GM19467 (cell line): Measurements from ENCODE around the gene TSPAN5.

Experiments
- ATAC-seq: cut with Tn5 transposase; IDR thresholded peaks from one replicate; pipeline ENCODE4 v1.9.1; 2021; ENCODE audit warnings: mild to moderate bottlenecking, moderate library complexity; ENCODE audit not compliant: unreplicated experiment

The TSPAN5 gene

GRCh38 chr4:98620087-98620784, 38.2 kb downstream of the TSPAN5 start:
- ATAC-seq = no peak

DNA sequence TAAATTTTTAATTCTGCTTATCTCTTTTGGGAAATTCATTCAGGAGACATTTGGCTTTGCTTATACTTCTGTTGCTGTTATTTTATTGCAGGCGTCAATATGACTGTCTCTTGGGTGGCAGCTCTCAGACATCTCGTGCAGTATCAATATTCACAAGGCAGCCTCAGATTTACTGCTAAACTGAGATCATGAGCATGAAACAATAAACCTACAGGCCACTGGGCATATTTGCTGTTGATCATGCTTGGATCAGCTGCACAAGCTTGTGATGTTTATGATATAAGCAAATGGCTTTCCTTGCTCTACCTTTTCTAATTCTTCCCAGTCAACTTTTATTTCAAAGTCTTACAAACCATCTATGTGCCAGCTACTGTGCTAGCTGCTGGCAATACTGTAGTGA, 39.2 kb downstream of the TSPAN5 start:
- no peak for ATAC-seq

DNA sequence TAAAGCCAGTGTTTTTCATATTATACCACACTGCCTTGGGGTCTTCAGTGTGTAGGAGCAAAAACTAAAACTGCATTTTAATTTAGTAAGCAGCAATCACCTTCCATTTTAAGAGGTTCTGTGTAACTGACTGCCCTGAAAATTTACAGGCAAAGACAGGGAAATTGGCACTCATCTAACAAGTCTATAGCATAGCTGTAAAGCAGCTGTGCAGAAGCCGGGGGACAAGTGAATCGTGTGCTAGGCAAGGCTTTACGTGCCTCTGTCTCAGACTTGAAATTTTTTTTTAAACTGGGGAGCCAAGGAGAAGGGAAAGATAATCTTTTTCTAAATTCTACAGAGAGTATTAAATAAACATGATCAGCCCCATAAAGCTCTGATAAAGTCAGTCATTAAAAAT, 39.7 kb downstream of the TSPAN5 start:
- ATAC-seq = no peak

DNA sequence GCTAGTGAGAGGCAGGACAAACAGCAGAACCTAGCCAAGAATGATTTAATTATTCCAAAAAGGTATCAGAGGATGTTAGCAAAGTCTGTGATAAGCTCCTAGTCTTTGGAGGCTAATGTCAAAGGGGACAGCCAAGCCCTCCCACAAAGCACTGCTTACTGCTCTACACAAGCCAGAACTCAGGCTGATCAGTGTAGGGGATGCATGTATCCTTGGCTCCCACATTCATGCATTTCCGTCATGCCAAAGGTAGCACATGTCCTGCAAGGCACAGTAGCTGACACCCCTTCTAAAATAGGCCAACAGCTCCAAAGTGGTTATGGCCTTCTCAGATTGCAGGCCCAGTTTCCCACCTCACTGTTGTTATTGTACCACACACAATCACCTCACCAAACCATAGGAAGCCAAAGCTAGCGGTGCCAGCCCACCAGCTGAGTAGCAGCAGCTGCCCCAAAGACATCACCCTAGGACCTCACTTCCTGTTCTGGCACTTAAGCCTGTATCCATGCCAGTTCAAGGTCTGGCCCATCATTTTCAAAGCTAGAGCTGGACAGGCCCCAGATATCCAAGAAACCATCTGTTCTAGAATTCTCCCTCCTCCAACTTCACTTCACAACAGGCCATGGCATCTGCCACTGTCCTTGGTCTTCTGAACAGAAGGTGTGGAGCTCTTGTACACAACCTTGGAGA, 40.9 kb downstream of the TSPAN5 start:
- ATAC-seq = no peak

DNA sequence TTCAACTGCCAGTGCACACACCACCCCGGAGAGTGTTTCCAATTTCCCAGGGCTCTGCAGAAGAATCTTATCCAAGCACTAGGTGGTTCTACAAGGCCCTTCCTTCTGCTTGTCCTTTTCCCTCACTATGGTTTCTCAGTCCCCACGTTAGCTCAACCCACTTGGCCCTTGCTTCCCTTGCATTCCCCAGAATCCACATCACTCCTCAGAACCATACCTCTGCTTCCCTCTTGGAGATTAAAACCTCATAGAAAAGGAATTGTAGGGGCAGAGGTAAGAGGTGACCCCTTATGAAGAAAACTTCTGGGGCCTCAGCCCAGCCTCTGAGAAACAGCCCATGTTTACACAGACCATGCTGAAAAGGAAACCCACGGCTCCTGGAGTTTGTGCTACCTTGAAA, 42.4 kb downstream of the TSPAN5 start:
- ATAC-seq = no peak

- ATAC-seq = no peak
Observed at GRCh38 chr4:98614662-98615061, 43.7 kb downstream of the TSPAN5 start.

DNA sequence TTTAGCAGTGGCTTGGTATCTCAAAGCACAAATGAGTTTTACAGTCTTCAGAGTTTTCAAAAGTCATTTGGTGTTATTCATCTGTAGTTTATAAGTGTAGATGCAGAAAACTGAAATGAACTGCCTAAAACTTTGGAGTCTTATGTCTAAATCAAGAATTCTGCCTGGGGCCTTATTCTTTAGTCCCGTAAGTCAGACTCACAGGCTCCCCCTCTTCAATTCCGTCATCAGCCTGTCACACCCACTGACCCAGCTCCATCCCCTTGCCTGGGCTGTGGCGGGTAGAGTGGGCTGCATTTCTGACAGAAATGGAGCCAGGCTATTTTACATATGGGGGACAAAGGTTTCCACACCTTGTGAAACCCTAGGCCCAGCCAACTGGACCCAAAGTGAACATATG, 44.3 kb downstream of the TSPAN5 start:
- no peak for ATAC-seq

DNA sequence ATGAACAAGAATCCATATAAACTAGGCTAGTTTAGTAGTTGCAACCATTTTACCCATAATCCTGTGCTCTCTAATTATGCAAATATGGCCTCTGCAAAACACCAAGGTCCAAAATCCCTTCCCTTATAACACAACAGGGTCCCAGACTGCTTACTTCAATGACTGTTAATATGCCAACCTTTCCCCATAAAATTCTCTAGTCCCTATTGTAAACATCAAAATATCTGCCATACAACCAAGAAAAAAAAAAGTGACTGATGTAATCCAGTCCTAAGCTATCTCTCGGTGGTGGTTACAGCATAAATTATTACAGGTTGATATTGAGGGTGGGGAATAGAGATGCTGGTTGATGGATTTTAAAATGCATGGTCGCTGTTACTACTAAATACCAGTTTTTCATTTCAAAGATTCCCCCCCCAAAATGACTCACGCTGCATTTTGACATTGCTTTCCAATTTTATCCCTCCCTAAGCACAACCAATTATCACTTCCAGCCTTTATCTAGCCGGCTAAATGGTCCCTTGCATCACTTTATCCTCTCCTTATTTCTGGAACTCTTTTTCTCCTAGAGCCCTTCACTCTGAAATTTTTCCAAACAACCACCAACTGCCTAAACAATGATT, 44.8 kb downstream of the TSPAN5 start:
- no peak for ATAC-seq

DNA sequence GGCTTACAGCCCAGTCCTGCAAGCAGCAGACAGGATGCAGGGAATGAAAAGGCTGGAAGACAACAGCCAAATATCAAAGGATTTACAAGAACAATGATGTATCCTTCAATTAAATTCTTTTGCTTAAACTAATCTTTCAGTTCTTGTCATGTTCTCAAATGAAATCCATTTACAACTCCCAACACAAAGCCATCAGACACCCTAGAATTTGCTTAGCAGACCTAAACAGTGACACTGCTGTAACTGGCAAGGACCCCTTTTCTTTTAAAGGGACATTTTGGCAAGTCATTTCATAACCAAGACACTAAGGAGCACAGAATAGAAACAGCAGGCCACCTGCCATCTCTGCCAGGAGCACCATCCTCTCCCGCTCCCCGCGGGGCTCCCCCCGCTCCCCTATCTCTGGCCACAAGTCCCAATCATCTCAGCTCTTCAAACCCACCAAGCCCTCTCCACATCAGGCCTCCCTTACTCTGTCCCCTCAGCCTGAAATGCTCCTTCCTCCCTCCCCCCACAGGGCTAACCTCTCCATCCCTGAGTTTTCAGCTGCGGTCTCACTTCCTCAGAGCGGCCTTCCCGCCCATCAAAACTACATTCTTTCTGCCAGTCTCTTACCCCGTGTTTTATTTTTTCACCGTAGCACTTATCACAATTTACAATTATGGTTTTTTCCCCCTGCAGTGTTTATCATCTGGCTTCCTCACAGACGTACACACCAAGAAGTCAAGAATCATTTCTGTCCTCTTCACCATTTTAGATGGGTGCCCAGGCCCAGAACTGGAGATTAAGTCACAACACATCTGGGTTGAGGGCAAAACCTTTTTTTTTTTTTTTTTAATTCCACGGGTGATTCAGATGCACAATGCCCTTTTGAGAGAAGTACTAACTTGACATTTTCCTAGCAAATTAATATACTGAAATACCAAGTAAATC, 45.8 kb downstream of the TSPAN5 start:
- ATAC-seq = no peak

DNA sequence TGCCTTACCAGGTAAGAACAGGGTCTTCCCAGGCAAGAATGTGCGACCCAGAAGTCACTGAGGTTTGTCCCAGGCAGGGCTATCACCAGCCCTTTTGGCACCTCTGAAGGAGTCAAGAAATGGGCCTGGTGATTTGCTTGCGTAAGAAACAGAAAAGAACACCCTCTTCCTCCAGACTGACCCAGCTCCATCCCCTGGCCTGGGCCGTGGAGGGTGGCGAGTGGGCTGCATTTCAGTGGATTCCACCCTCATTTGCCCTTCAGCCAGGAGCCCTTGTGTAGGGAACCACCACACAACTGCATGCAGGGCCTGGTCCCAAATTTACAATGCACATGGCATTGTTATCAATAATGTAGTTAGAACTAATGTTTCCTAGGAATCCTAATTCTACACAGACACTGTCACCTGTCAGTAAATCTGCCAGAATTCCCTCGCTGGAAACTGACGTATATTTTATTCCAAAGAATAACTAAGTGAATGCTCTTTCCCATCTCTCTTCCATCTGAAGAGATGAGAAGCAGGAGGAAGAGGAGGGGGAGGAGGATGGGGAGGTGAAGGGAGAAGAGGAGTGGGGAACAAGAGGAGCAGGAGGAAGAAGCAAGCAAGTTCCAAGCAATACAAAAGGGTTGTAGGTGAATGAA, 46.6 kb downstream of the TSPAN5 start:
- ATAC-seq = no peak

DNA sequence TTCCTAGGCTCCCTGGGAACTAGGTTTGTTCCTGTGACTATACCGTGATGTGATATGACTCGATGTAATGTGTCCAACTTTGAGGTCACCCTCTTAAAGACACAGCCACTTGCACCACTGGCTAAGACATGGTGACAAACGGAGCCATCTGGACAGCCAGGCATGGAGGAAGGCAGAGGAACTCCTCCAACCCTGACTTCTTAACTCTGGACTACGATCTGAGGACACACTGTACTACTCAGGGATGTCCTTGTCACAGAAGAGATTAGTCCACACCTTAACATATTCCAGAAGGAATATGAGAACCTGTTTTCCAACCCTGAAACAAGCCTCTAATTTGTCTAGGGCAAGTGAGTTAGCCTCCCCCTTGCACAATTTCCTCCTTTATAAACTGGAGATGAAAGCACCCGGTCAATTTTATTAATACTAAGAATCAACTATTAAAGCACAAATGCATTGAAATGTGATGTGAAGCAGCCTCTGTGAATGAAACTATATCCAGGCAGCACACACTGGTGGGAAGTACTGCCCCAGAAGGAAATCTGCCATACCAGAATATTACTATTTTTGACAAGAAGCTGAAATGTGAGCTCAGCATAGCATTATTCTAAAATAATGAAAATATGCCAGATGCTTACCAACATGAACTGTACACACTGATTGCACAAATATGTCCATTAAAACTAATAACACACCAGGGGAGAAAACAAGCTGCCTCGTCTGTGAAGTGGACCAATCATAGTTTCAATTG, 47.3 kb downstream of the TSPAN5 start:
- ATAC-seq = no peak

DNA sequence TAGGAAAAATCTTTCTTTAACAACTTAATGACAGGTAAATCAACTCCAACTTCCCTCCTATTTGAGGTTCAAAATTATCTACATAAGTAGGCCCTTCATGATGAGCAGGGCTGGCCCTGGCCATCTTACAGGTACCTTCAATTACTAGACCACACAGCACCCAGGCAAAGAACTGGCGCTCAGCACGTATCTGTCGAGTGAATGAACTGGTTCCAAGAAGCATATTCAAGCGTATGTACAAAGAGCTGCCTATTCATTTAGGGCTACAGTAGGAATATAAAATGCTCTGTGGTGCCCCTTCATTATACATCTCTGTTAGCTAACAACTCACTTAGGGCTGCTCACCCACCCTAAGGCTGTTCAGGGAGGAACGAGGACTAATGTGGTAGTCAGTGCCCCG, 48.0 kb downstream of the TSPAN5 start:
- no peak for ATAC-seq

GRCh38 chr4:98609934-98610333, 48.5 kb downstream of the TSPAN5 start:
- ATAC-seq = no peak

DNA sequence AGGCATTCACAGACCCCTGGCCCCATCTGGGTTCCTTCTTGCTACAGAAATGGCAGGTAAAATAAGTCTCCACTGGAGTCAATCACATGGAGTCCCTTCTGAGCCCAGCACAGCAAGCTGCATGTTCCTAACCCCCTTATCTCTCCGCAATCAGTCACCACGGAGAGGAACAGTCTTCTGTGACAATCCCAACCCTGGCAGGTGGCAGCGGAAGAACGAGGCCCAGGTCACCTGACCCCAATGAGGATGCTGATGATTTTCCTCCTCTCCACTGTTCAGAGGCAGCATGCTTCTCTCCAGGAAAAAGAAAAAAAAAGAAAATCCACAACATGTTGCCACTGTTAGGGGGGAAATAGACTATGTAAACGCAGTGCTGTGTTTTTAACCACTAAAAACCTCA, 50.1 kb downstream of the TSPAN5 start:
- ATAC-seq = no peak

DNA sequence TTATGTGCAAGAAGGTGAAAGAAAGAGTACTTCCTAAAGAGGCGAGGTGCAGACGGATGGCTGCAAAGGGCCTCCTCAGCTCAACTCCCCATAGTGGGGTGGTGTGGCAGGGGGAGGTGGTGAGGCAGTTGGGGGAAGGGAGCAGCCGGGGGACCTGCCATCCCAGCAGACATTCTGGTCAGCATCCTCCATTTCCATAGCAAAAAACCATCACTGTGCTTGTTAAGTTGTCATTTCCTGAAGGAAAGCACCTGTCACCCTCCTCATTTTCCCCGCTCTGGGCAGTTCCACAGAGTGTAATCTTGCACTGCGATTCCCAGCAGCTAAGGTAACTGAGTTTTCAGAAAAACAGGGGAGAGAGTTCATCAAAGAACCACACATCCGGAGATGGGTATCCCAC, 51.5 kb downstream of the TSPAN5 start:
- no peak for ATAC-seq

- ATAC-seq = no peak
Observed at GRCh38 chr4:98605216-98605615, 53.2 kb downstream of the TSPAN5 start.

DNA sequence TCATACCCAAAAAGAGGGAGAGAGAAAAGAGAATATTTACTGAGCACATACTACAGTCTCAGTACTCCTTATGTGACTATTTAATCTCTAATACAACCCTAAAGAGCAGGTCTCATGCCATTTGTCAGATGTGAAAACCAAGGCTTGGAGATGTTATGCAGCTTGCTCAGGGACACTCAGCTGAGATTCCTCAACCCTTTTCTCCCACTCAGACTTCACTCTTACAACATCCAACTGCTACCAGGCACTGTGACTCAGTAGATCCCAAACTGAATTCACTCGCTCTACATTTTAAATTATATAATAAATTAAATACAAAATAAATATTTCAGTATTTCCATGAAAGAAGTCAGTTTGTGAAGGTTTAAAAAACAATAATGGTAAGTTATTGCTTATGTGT, 53.7 kb downstream of the TSPAN5 start:
- no peak for ATAC-seq

DNA sequence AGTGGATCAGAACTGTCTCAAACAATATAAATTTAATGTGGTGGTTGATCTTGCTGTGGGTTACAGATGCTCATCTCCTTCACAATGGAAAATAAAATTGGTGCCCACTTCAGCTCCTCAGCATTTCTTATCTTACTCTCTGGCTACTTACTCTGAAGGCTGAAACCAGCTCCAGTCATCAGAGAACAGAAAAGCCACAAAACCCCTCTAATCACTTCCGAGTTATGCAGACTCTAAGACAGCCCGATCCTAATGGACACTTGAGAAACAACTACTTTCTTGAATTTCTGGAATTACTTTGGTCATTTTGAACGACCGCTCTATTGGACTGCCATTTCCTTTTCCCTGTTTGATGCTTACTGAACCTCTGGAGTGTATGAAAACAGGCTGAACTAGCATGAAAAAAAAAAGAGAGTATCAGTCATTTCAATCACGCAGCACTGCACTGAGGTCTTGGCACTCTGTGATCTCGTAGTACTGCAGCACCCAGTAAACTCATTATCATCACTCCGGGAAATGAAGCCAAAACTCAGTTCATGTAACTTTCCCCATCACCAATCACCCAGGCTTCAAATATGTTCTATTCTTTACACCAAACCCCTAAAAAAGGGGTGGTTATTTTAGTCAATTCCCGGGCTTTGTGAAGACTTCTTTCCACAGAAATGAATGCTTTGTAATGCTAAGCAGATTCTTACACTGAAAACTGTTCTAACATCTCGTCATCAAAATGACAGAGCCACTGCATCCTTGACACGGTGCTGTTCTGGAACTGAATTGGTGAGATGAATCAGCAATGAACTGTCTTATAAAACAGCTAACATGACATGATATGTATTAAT, 54.5 kb downstream of the TSPAN5 start:
- no peak for ATAC-seq

DNA sequence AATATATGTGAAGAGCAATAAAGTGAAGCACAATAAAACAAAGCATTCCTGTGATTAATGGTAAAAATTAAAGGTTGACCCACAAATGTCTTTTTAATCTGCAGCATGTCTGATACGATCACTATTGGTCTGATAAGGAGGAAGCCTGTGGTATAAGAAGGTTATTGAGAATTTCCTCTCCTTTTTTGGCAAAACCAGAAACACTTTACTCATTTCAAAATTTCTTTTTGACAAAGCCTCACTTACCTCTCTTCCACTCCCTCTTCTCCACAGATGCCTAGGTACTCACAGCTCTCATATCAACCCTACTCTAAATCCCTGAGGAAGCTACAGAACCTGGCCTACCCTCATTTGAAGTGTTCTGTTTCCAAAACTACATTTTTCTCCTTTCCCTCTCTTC, 56.1 kb downstream of the TSPAN5 start:
- ATAC-seq = no peak
